ENCODE data around the gene ERFE. TPM values are rescaled to one million over a fixed set of nuclear protein-coding genes. Genes with fewer than 3 reads are reported as not detected.

Gene ERFE
- total and polyA plus RNA-seq, 7 donors, result 1.4 to 18.2 (median 2.8) TPM

DNA sequence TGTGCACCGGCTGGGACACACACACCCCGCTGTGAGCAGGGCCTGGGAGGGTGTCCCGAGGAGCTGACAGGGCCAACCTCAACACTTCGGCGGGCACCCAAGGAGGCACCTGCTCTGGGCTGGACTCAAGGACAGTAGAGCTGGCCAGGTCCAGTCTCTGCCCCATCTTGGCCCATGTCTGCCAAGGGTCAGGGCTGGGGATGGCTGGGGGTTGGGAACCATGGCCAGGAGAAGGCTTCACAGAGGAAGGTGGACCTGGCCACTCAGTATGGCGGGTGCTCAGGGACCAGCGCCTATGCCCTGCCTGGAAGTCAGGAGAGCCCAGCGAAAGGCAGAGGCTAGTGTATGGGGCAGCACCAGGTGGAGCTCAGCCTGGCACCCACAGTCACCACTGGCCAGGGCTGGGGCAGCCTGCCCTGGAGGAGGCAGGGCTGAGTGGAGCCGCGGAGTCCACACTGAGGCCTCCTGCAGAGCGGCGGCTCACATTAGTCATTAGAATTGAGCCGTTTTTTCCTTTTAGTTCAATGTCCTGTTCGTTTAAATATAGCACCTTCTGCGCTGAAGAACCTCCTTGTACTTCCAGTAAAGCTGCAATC is 4.2 kb downstream of the ERFE start:
- no peak overlapping the region for H3K27ac ChIP-seq
- H3K36me3 ChIP-seq (ENCODE audit: insufficient read depth in 1 of 2, low read depth in 1 of 2), result peaks cover 0 to 8% of the 10 kb centered on the region in 2 donors
- H3K4me3 ChIP-seq, result no peak overlapping the region
- H3K27me3 ChIP-seq (ENCODE audit: insufficient read depth in 3 of 3, low read length in 2 of 3), result peaks cover 0 to 27% (median 5%) of the 10 kb centered on the region in 3 donors
- no peak for ATAC-seq
- H3K4me1 ChIP-seq, result peaks cover 12% of the 10 kb centered on the region
- 61 to 72% (median 70%) methylated on average over 15 of the region's 15 CpGs for WGBS, 3 donors
- DNase-seq, result peak in 1 of 2 donors; percentile 13
- H3K9me3 ChIP-seq, result no peaks in the 10 kb centered on the region
- intact Hi-C loops (cut with DNase I), result loop anchor here (5.0 kb wide), 1 partner anchor 99 kb away; no protein-coding TSS in a partner anchor
- no peak for TF ChIP-seq CTCF (IDR thresholded peaks at IDR 0.05)

DNA sequence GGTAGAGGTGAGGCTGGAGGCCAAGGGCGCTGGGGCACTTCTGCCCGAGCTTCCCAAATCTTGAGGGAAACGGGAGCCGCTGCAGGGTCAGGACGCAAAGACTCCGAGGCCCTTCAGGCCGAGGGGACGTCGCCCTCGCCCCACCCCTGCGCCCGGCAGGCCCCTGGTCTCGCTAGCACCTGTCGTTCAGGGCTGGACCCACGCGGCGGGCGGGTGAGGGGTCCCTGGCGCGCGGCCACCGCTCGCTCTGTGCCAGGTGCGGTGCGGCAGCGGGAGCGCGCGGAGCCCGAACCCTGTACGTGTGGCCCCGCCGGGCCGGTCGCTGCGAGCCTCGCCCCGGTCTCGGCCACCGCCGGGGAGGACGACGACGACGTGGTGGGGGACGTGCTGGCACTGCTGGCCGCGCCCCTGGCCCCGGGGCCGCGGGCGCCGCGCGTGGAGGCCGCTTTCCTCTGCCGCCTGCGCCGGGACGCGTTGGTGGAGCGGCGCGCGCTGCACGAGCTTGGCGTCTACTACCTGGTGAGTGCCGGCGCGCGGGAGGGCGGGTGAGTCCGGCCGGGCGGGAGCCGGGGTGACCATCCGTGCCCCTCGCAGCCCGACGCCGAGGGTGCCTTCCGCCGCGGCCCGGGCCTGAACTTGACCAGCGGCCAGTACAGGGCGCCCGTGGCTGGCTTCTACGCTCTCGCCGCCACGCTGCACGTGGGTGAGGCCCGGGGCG is 4.9 kb downstream of the ERFE start:
- H3K9me3 ChIP-seq, result no peaks in the 10 kb centered on the region
- TF ChIP-seq CTCF (IDR thresholded peaks at IDR 0.05), result no peak
- ATAC-seq (no peak), DNase-seq (peak in 1 of 2 donors; percentile 23)
- H3K4me1 ChIP-seq, result peaks cover 5% of the 10 kb centered on the region
- 21 to 40% (median 29%) methylated on average over 58 to 95 of the region's 95 CpGs for WGBS, 3 donors
- H3K4me3 ChIP-seq, result no peak overlapping the region
- H3K27me3 ChIP-seq (ENCODE audit: insufficient read depth in 3 of 3, low read length in 2 of 3), result peaks cover 0 to 21% (median 5%) of the 10 kb centered on the region in 3 donors
- no peak overlapping the region for H3K27ac ChIP-seq
- intact Hi-C loops (cut with DNase I), result loop anchor here (5.0 kb wide), 1 partner anchor 99 kb away; no protein-coding TSS in a partner anchor
- H3K36me3 ChIP-seq (ENCODE audit: insufficient read depth in 1 of 2, low read depth in 1 of 2), result peaks cover 0 to 15% of the 10 kb centered on the region in 2 donors

DNA sequence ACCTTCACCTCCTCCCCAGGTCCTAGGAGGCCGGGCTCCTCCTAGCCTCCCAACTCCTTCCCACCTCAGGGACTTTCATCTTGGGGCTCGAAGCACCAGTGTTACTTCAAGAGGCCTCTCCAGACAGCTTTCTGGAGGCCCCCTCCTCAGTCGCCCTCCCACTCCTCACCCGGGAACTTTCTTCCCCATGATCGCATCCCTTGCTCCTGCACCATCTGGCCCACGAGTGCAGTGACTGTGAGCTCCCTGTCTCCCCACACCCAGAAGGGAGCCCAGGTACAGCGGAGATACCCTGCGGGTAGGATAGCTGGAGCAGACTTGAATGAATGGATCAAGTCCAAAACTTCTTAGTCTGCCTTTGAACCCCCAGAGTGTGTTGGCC is 6.1 kb downstream of the ERFE start:
- intact Hi-C loops (cut with DNase I), result loop anchor here (5.0 kb wide), 1 partner anchor 97 kb away; no protein-coding TSS in a partner anchor
- Histone ChIP-seq H3K9me3 (no peaks in the 10 kb centered on the region), H3K4me3 (no peak overlapping the region), H3K36me3 (ENCODE audit: insufficient read depth in 1 of 2, low read depth in 1 of 2) (peaks cover 3 to 26% of the 10 kb centered on the region in 2 donors), H3K27ac (no peak overlapping the region), H3K4me1 (peaks cover 9% of the 10 kb centered on the region), H3K27me3 (ENCODE audit: insufficient read depth in 3 of 3, low read length in 2 of 3) (peaks cover 0 to 14% (median 0%) of the 10 kb centered on the region in 3 donors)
- no peak for ATAC-seq
- TF ChIP-seq CTCF (IDR thresholded peaks at IDR 0.05), result no peak
- DNase-seq, result no peak
- 93 to 94% (median 94%) methylated on average over 8 of the region's 8 CpGs for WGBS, 3 donors

DNA sequence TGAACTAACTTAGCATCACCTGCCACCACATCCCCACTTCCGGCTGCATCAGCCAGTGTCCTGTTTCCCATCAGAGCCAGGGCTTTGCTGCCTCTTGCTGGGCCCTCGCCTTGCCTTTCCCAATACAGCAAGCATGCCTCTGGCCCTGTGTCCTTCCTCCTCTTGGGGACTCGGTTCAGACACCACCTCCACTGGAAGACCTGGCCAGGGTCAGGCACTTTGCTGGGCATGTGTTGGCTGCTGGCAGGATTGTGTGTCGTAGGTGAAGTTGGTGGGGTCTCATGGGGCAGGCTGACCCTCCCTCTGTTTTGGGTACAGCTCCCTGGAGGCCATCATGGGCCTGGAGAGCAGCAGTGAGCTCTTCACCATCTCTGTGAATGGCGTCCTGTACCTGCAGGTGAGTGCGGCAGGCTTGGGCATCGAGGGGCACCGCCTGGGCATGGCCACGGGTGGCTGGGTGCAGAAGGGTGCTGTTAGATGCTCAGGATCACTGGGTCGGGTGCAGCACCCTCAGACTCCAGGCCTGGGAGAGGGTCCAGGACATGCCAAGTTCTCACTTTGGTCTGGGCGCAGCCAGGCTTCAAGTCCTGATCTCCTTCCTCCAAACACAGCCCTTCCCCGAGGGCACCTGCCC is 6.6 kb downstream of the ERFE start:
- ATAC-seq, result no peak
- H3K4me1 ChIP-seq, result peaks cover 9% of the 10 kb centered on the region
- peaks cover 0 to 9% (median 0%) of the 10 kb centered on the region in 3 donors for H3K27me3 ChIP-seq (ENCODE audit: insufficient read depth in 3 of 3, low read length in 2 of 3)
- H3K27ac ChIP-seq, result no peak overlapping the region
- intact Hi-C loops (cut with DNase I), result no loop called here
- peaks cover 3 to 31% of the 10 kb centered on the region in 2 donors for H3K36me3 ChIP-seq (ENCODE audit: insufficient read depth in 1 of 2, low read depth in 1 of 2)
- no peak overlapping the region for H3K4me3 ChIP-seq
- no peaks in the 10 kb centered on the region for H3K9me3 ChIP-seq
- no peak for TF ChIP-seq CTCF (IDR thresholded peaks at IDR 0.05)
- WGBS, 3 donors, result 89 to 92% (median 92%) methylated on average over 12 of the region's 12 CpGs
- no peak for DNase-seq

Data from psoas muscle (tissue), 8 donors.